WTC11 (cell line): ENCODE measurements around the gene IBSP. TPM values are rescaled to one million over a fixed set of nuclear protein-coding genes. Genes with fewer than 3 reads are reported as not detected.

Experiments
- ATAC-seq: fragments of 200-7000 bp; cut with Tn5 transposase; 2 replicates; pipeline ENCODE4 v1.10.0; 2021; ENCODE audit warnings: mild to moderate bottlenecking, moderate library complexity
- CTCF ChIA-PET: fragments of 300-600 bp; sonication (Branson Sonifier 250); formaldehyde crosslinking; loops from one replicate; lab custom pipeline; 2021; ENCODE audit warnings: antibody characterized with exemption; lab: Charles Lee
- POLR2A ChIA-PET: fragments of 350-600 bp; sonication (Branson Sonifier 250); formaldehyde crosslinking; loops from one replicate; lab custom pipeline; 2021; ENCODE audit warnings: antibody characterized with exemption; lab: Charles Lee
- DNase-seq: peaks from one replicate; pipeline ENCODE4 v3.0.0; 2021; ENCODE audit warnings: low spot score
- H3K27ac Mint-ChIP-seq: 2 replicates; pipeline ENCODE4 v1.8.0; 2021; ENCODE audit warnings: mixed read lengths
- H3K27me3 Mint-ChIP-seq: 2 replicates; pipeline ENCODE4 v1.8.0; 2021; ENCODE audit warnings: low read depth, mild to moderate bottlenecking, moderate library complexity, mixed read lengths
- H3K36me3 Mint-ChIP-seq: 2 replicates; pipeline ENCODE4 v1.8.0; 2021; ENCODE audit warnings: mixed read lengths
- H3K4me1 Mint-ChIP-seq: 2 replicates; pipeline ENCODE4 v1.8.0; 2022; ENCODE audit warnings: mixed read lengths
- H3K4me3 Mint-ChIP-seq: 2 replicates; pipeline ENCODE4 v1.8.0; 2021; ENCODE audit warnings: mild to moderate bottlenecking, moderate library complexity, mixed read lengths
- H3K9me3 Mint-ChIP-seq: 2 replicates; pipeline ENCODE4 v1.8.0; 2021; ENCODE audit warnings: mixed read lengths
- ARID4B ChIP-seq: sonication (generic); formaldehyde crosslinking; IDR thresholded peaks from 2 replicates; pipeline ENCODE4 v1.8.0; 2023; ENCODE audit warnings: missing genetic modification reagents, mild to moderate bottlenecking, borderline replicate concordance
- ATF1 ChIP-seq: sonication (generic); formaldehyde crosslinking; IDR thresholded peaks from 2 replicates; pipeline ENCODE4 v1.8.1; 2023; ENCODE audit warnings: mild to moderate bottlenecking, moderate library complexity, missing genetic modification reagents
- ATF6 ChIP-seq: sonication (generic); formaldehyde crosslinking; IDR thresholded peaks from 2 replicates; pipeline ENCODE4 v1.8.1; 2023; ENCODE audit warnings: mild to moderate bottlenecking, missing genetic modification reagents
- CTCF ChIP-seq: fragments of 200-600 bp; IDR thresholded peaks from 2 replicates; pipeline ENCODE4 v1.8.0; 2022; ENCODE audit warnings: antibody characterized with exemption
- E2F1 ChIP-seq: sonication (generic); formaldehyde crosslinking; IDR thresholded peaks from 2 replicates; pipeline ENCODE4 v1.8.0; 2022; ENCODE audit warnings: mild to moderate bottlenecking, missing genetic modification reagents
- ELF4 ChIP-seq: sonication (generic); formaldehyde crosslinking; IDR thresholded peaks from 2 replicates; pipeline ENCODE4 v1.8.1; 2022; ENCODE audit warnings: low read depth, mild to moderate bottlenecking, moderate library complexity, missing genetic modification reagents
- GABPB1 ChIP-seq: sonication (generic); formaldehyde crosslinking; IDR thresholded peaks from 2 replicates; pipeline ENCODE4 v1.8.1; 2023; ENCODE audit warnings: mild to moderate bottlenecking, missing genetic modification reagents
- HMGXB4 ChIP-seq: sonication (generic); formaldehyde crosslinking; IDR thresholded peaks from 2 replicates; pipeline ENCODE4 v1.8.1; 2023; ENCODE audit warnings: mild to moderate bottlenecking, moderate library complexity, missing genetic modification reagents
- NFATC4 ChIP-seq: fragments of 250-450 bp; sonication (Bioruptor Pico); IDR thresholded peaks from 2 replicates; pipeline ENCODE4 v1.9.0; 2021; ENCODE audit warnings: mild to moderate bottlenecking
- NR3C1 ChIP-seq: sonication (generic); formaldehyde crosslinking; conservative IDR thresholded peaks from 2 replicates; pipeline ENCODE4 v1.8.1; 2023; ENCODE audit warnings: low read depth, mild to moderate bottlenecking, missing genetic modification reagents
- PREB ChIP-seq: sonication (generic); formaldehyde crosslinking; IDR thresholded peaks from 2 replicates; pipeline ENCODE4 v1.8.1; 2022; ENCODE audit warnings: mild to moderate bottlenecking, missing genetic modification reagents, moderate library complexity, borderline replicate concordance
- USF2 ChIP-seq: sonication (generic); formaldehyde crosslinking; IDR thresholded peaks from 2 replicates; pipeline ENCODE4 v1.8.1; 2023; ENCODE audit warnings: mild to moderate bottlenecking, missing genetic modification reagents, moderate library complexity
- ZNF263 ChIP-seq: sonication (generic); formaldehyde crosslinking; IDR thresholded peaks from 2 replicates; pipeline ENCODE4 v1.8.1; 2022; ENCODE audit warnings: low read depth, mild to moderate bottlenecking, moderate library complexity, missing genetic modification reagents
- ZNF425 ChIP-seq: fragments of 250-450 bp; sonication (Bioruptor Pico); conservative IDR thresholded peaks from 2 replicates; pipeline ENCODE4 v1.9.0; 2021; ENCODE audit warnings: mild to moderate bottlenecking
- ZNF671 ChIP-seq: fragments of 250-450 bp; sonication (Bioruptor Pico); IDR thresholded peaks from 2 replicates; pipeline ENCODE4 v1.8.0; 2021; ENCODE audit warnings: mild to moderate bottlenecking
- total RNA-seq: library from RNA; stranded (reverse); gene quantifications from 3 replicates; pipeline ENCODE4 v1.2.3, GENCODE V29; 2021

The IBSP gene
- total RNA-seq, 1 experiment from 2014 or later: not detected

GRCh38 chr4:87835743-87836142, 36.4 kb downstream of the IBSP start:
- H3K27ac Mint-ChIP-seq: no peak overlapping the region
- CTCF ChIA-PET: interaction anchor here (0.6 kb wide), 1 partner anchor 455 kb away, joined by 5 read pairs; no protein-coding TSS in a partner anchor

GRCh38 chr4:87838205-87838604, 38.9 kb downstream of the IBSP start:
- Mint-ChIP-seq H3K27me3 (no peaks in the 10 kb centered on the region), H3K27ac (no peak overlapping the region), H3K36me3 (no peaks in the 10 kb centered on the region), H3K9me3 (no peaks in the 10 kb centered on the region), H3K4me3 (no peak overlapping the region), H3K4me1 (peaks cover 25% of the 10 kb centered on the region)
- peak; percentile 28 for DNase-seq
- ChIA-PET CTCF (interaction anchor here (0.6 to 4.2 kb wide), 43 partner anchors 9 to 567 kb away, joined by 3 to 102 read pairs (median 4); no protein-coding TSS in a partner anchor), POLR2A (no interaction called here)
- ATAC-seq: peak; percentile 72
- TF ChIP-seq USF2 (CRISPR knock-in tag): no peak
- no peak for TF ChIP-seq PREB (CRISPR knock-in tag)
- TF ChIP-seq ATF1 (CRISPR knock-in tag): no peak
- TF ChIP-seq ZNF671 (CRISPR knock-in tag): no peak
- TF ChIP-seq HMGXB4: no peak
- TF ChIP-seq ATF6 (CRISPR knock-in tag): no peak
- no peak for TF ChIP-seq ELF4 (CRISPR knock-in tag)
- TF ChIP-seq CTCF: no peak
- TF ChIP-seq NR3C1 (CRISPR knock-in tag): no peak
- TF ChIP-seq ARID4B (CRISPR knock-in tag): no peak
- TF ChIP-seq NFATC4 (CRISPR knock-in tag): no peak
- no peak for TF ChIP-seq ZNF263 (CRISPR knock-in tag)

More at GRCh38 chr4:87835743-87836142, 36.4 kb downstream of the IBSP start:
- Mint-ChIP-seq H3K27me3 (no peaks in the 10 kb centered on the region), H3K36me3 (no peaks in the 10 kb centered on the region), H3K4me3 (no peak overlapping the region), H3K9me3 (no peaks in the 10 kb centered on the region), H3K4me1 (peaks cover 25% of the 10 kb centered on the region)
- no peak for TF ChIP-seq E2F1
- no peak for TF ChIP-seq GABPB1 (CRISPR knock-in tag)
- no peak for TF ChIP-seq ZNF425 (CRISPR knock-in tag)
- DNase-seq: no peak
- POLR2A ChIA-PET: no interaction called here
- ATAC-seq: no peak
